Coronary artery (tissue), 2 donors: ENCODE measurements around the gene PHYH.

ENCODE experiments used
- DNase-seq: peaks from one replicate; pipeline ENCODE4 v3.0.0-alpha.2; 2017; ENCODE audit warnings: low spot score
- H3K27ac ChIP-seq, 2 donors: fragments of 200-600 bp; sonication (generic); one replicate each; pipeline ENCODE4 v1.5.1; 2016 to 2019
- H3K4me3 ChIP-seq: fragments of 200-600 bp; sonication (generic); 2 replicates; pipeline ENCODE4 v1.5.1; 2016; ENCODE audit warnings: mild to moderate bottlenecking, moderate library complexity
- TF ChIP-seq, protein P1 (sequence below): fragments of 200-600 bp; sonication (generic); IDR thresholded peaks from one replicate; pipeline ENCODE4 v1.5.1; 2019; ENCODE audit warnings: antibody characterized with exemption

Gene PHYH

DNA sequence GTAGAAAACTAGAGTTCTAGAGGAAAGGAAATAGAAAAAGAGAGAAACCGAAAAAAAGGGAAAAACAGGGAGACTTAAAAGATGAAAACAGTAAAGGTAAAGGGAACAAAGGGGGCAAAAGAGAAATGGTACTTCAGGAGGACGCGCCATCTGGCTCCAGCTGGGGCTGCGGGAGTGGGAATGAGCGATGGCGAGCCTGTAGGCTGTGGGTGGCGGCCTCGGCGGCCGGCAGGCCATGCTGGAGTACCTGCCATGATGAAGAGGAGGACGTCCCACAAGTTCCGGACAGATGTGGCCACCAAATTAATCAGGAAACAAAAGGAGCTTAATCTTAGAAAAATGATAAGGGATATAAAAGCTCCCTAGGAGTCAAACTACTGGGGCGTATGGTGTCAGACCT, 21.7 kb upstream of the PHYH start:
- DNase-seq: no peak
- H3K4me3 ChIP-seq: no peak overlapping the region
- TF ChIP-seq, protein P1, sequence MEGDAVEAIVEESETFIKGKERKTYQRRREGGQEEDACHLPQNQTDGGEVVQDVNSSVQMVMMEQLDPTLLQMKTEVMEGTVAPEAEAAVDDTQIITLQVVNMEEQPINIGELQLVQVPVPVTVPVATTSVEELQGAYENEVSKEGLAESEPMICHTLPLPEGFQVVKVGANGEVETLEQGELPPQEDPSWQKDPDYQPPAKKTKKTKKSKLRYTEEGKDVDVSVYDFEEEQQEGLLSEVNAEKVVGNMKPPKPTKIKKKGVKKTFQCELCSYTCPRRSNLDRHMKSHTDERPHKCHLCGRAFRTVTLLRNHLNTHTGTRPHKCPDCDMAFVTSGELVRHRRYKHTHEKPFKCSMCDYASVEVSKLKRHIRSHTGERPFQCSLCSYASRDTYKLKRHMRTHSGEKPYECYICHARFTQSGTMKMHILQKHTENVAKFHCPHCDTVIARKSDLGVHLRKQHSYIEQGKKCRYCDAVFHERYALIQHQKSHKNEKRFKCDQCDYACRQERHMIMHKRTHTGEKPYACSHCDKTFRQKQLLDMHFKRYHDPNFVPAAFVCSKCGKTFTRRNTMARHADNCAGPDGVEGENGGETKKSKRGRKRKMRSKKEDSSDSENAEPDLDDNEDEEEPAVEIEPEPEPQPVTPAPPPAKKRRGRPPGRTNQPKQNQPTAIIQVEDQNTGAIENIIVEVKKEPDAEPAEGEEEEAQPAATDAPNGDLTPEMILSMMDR: no peak
- H3K27ac ChIP-seq: no peak overlapping the region

DNA sequence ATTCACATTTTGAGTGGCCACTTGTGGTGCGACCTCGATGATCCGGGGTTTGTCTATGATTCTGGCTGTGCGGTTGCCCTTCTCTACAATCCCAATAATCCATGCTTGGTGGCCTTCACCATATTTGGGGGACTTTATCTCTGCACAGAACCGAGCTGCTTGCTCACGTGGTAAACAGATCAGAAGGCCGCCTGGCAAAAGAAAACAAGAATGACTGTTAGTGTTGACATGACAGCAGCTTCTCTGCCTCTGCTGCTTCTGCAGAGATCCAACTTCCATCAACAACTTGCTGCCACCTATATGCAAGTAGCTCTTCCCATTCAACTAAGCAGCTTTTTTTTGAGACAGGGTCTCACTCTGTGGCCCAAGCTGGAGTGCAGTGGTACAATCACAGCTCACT, 19.3 kb upstream of the PHYH start:
- TF ChIP-seq, protein P1: no peak
- DNase-seq: no peak
- Histone ChIP-seq H3K4me3 (no peak overlapping the region), H3K27ac (no peak overlapping the region)

DNA sequence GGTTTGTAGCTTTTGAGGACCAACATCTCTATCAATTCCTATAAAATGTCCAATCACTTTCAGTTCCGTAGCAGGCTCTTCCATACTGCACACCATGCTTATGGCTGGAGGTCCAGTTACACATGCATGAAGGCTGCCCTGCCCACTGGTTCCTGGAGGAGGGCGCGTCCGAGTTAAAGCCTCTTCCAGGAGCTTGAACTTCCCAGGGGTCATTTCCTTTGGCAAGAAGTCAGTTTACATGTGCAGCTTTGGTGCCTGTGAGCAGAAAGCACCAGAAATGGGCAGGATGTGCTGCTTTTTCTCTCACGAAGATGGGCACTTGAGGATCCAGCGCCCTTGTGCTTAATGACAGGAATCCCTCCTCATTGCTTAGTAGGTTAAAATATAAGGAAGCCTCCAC, 17.6 kb upstream of the PHYH start:
- no peak overlapping the region for H3K27ac ChIP-seq
- TF ChIP-seq, protein P1: no peak
- H3K4me3 ChIP-seq: no peak overlapping the region
- DNase-seq: no peak

DNA sequence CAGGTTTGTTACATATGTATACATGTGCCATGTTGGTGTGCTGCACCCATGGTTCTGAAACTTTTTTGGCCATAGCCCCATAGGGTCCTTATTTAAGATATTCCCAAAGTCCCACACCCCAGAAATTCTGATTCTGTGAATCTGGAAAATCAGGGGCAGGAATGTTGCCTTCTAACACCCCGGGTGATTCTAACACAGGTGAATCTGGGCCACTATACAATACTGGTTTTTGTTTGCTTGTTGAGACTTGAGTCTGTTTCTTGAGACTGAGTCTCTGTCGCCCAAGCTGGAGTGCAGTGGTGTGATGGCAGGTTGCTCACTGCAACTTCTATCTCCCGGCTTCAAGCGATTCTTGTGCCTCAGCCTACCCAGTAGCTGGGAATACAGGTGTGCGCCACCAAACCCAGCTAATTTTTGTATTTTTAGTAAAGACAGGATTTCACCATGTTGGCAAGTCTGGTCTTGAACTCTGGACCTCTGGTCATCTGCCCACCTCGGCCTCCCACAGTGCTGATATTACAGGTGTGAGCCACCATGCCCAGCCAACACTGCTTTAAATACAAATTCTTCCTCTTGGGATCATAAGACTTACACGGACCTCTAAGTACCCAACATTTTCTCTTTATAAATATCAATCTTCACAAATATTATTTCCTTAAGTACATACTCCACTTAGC, 16.9 kb upstream of the PHYH start:
- Histone ChIP-seq H3K27ac (no peak overlapping the region), H3K4me3 (no peak overlapping the region)
- DNase-seq: no peak
- TF ChIP-seq, protein P1: no peak

DNA sequence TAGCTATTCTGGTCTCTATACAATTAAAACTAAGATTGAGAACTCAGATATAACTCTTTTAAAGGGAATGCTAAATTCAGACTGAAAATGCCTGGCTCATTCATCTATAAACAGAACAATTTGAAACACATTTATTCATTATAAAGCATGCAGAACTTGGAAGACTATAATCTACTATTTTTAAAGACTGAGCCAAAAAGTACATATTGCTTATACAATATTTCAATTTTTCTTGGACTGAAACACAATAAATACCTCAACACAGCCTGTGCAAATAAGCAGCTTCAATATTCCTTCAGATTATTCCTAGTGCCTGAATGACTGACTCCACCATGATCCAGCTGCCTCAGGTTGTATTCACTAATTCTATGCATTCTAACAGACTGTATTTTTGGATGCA, 15.5 kb upstream of the PHYH start:
- no peak overlapping the region for H3K27ac ChIP-seq
- no peak overlapping the region for H3K4me3 ChIP-seq
- TF ChIP-seq, protein P1: no peak
- no peak for DNase-seq

DNA sequence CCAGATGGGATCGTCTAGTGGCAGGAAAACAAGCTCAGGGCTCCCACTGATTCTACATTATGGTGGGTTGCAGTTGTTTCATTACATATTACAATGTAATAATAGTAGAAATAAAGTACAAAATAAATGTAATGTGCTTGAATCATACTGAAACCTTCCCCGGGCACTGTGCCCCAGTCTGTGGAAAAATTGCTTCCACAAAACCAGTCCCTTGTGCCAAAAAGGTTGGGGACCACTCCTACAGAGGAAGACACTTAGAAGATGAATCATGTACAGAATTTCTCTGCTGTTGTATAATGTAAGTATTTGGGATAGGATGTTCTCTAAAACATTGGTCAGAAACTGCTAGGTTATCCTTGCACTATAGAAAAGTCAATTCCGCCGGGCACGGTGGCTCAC, 11.3 kb upstream of the PHYH start:
- DNase-seq: no peak
- H3K4me3 ChIP-seq: no peak overlapping the region
- TF ChIP-seq, protein P1: no peak
- no peak overlapping the region for H3K27ac ChIP-seq

DNA sequence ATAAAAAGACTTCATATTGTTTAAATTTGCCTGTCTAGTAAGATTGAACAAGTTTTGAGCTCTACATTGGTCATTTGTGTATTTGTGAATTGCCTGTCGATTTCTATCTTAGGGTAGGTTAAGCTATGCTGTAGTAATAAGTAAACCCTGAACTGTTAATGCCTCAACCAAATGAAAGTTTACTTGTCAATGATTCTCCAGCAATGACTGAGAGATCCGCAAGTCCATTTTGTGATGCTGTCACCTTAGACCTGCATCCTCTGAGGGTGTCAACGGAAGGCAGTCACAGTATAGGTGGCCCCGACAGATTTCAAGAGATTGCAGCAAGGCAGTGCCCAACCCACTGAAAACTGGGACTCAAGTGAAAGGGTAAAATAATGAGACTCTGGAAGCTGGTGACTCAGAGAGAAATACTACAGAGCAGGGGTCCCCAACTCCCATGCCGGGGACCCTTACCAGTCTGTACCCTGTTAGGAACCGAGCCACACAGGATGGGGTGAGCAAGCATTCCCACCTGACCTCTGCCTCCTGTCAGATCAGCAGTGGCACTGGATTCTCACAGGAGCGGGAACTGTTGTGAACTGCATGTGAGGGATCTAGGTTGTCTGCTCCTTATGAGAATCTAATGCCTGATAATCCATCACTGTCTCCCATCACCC, 10.8 kb upstream of the PHYH start:
- Histone ChIP-seq H3K27ac (no peak overlapping the region), H3K4me3 (no peak overlapping the region)
- DNase-seq: no peak
- TF ChIP-seq, protein P1: no peak
